ENCODE measurements around the gene PYGB.

PYGB gene

GRCh38 chr20:25283221-25283951 lies 35.5 kb downstream of the PYGB start:
- DNase-seq (ENCODE audit: low read depth) = no peak

- no peak for DNase-seq (ENCODE audit: low read depth)
These were observed 36.3 kb downstream of the PYGB start for GRCh38 chr20:25284131-25284601.

- DNase-seq (ENCODE audit: low read depth) = no peak
These were observed 37.3 kb downstream of the PYGB start for GRCh38 chr20:25285091-25285647.

- no peak for DNase-seq (ENCODE audit: low read depth)
These were observed 38.2 kb downstream of the PYGB start for GRCh38 chr20:25285856-25286798.

- DNase-seq (ENCODE audit: low read depth) = no peak
These were observed 39.0 kb downstream of the PYGB start for GRCh38 chr20:25286917-25287316.

GRCh38 chr20:25287631-25288290 lies 39.9 kb downstream of the PYGB start:
- no peak for DNase-seq (ENCODE audit: low read depth)

- DNase-seq (ENCODE audit: low read depth) = no peak
These were observed 40.7 kb downstream of the PYGB start for GRCh38 chr20:25288291-25289181.

- no peak for DNase-seq (ENCODE audit: low read depth)
These were observed 42.2 kb downstream of the PYGB start for GRCh38 chr20:25289886-25290597.

- DNase-seq (ENCODE audit: low read depth) = no peak
These were observed 43.0 kb downstream of the PYGB start for GRCh38 chr20:25290646-25291431.

GRCh38 chr20:25291432-25292133 lies 43.7 kb downstream of the PYGB start:
- DNase-seq (ENCODE audit: low read depth) = no peak

- no peak for DNase-seq (ENCODE audit: low read depth)
These were observed 44.4 kb downstream of the PYGB start for GRCh38 chr20:25292176-25292891.

GRCh38 chr20:25293507-25293906 lies 45.6 kb downstream of the PYGB start:
- DNase-seq (ENCODE audit: low read depth) = no peak

- DNase-seq (ENCODE audit: low read depth) = no peak
These were observed 46.1 kb downstream of the PYGB start for GRCh38 chr20:25293910-25294458.

GRCh38 chr20:25294459-25295385 lies 46.8 kb downstream of the PYGB start:
- DNase-seq (ENCODE audit: low read depth) = peak; percentile 31

GRCh38 chr20:25295386-25296093 lies 47.7 kb downstream of the PYGB start:
- DNase-seq (ENCODE audit: low read depth) = no peak

Measured in stimulated activated CD8-positive, alpha-beta memory T cell treated with anti-CD3 and anti-CD28 coated beads, Interleukin-7, amount 100 ng/mL, for 24 hours (primary cell).